ENCODE measurements around the gene HAO1.

The HAO1 gene

DNA sequence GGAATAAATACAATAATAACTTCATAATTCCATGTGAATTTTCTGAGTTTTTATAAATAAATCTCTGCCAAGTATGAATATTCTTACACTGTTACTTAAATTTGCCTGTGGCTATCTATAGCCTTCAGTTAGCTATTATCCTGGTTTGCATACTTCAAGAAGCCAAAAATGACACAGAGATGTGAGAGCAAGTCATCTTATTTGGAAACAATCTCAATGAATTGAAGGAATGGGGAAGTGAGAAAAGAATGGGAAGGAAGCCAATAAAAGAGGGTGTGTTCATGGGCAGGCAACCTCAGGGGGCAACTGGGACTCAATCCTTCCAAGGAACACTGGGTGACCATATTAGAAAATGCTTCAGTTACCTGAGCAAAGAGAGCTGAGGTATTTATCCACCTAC is 9.9 kb downstream of the HAO1 start:
- DNase-seq (ENCODE audit: low read depth in 2 of 2, low spot score in 1 of 2) = no peak

- DNase-seq (ENCODE audit: low read depth in 2 of 2, low spot score in 1 of 2) = no peak
Measured at GRCh38 chr20:7926767-7927166, 13.5 kb downstream of the HAO1 start.

GRCh38 chr20:7926323-7926722 is 13.9 kb downstream of the HAO1 start:
- no peak for DNase-seq (ENCODE audit: low read depth in 2 of 2, low spot score in 1 of 2)

GRCh38 chr20:7924692-7925091 is 15.6 kb downstream of the HAO1 start:
- no peak for DNase-seq (ENCODE audit: low read depth in 2 of 2, low spot score in 1 of 2)

DNA sequence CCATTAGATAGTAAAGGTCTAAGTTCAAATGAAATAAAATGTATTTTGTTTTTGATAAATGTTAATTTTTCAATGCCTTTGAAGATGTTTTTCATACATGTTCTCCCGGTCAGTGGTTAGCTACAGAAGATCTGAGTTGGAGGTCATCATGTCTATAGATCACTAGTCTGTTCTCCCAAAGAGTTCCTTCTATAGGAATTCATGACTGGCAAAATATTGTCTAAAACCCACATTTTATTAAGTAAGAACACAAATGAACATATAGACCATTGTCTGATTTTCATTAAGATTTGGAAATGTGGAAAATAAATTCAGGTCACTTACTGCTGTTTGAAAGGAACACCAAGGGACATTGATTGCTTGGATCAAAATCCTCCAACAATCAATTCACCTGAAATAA is 23.6 kb downstream of the HAO1 start:
- no peak for DNase-seq (ENCODE audit: low read depth in 2 of 2, low spot score in 1 of 2)

GRCh38 chr20:7912551-7912950 is 27.7 kb downstream of the HAO1 start:
- DNase-seq (ENCODE audit: low read depth in 2 of 2, low spot score in 1 of 2) = no peak

DNA sequence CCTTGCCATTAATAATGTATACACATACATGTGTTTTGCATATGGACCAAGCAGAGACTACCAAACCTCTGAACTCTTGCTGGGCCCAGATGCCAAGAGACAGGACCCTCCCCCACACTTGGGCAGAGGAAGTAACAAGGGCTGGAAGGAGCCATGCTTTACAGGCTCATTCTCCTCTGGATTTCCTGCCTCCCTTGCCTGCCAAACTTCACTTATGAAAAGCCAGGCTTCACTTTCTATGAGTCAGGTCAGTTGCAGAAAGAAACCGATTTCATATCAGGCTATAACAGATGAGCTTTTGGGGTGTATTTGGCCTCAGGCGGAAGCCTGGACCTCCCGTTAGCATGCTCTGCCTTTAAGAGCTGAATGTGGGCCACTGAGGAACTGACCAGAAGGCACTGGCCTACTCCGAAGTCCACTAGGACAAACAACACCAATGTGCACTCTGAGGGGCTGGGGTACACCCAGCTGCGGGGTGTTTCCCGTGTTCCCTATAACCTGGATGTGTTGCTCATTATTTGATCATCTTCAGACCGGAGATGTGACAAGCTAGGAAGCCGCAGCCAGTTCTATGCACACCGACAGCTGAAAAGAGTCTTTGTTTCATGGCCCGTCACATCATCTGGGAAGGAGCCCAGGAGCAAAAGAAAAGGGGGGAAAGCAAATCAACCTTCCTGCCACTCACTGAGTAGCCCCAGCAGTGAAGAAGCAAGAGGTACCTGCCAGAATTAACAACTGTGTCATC is 28.5 kb downstream of the HAO1 start:
- DNase-seq (ENCODE audit: low read depth in 2 of 2, low spot score in 1 of 2) = no peak

- no peak for DNase-seq (ENCODE audit: low read depth in 2 of 2, low spot score in 1 of 2)
Measured at GRCh38 chr20:7908905-7909304, 31.4 kb downstream of the HAO1 start.

- DNase-seq (ENCODE audit: low read depth in 2 of 2, low spot score in 1 of 2) = no peak
Measured at GRCh38 chr20:7903429-7903828, 36.8 kb downstream of the HAO1 start.

GRCh38 chr20:7902879-7903278 is 37.4 kb downstream of the HAO1 start:
- no peak for DNase-seq (ENCODE audit: low read depth in 2 of 2, low spot score in 1 of 2)

GRCh38 chr20:7897781-7898364 is 42.4 kb downstream of the HAO1 start:
- no peak for DNase-seq (ENCODE audit: low read depth in 2 of 2, low spot score in 1 of 2)

- DNase-seq (ENCODE audit: low read depth in 2 of 2, low spot score in 1 of 2) = no peak
Measured at GRCh38 chr20:7893014-7893730, 47.1 kb downstream of the HAO1 start.

GRCh38 chr20:7891705-7892104 is 48.6 kb downstream of the HAO1 start:
- no peak for DNase-seq (ENCODE audit: low read depth in 2 of 2, low spot score in 1 of 2)

GRCh38 chr20:7889736-7890135 is 50.5 kb downstream of the HAO1 start:
- DNase-seq (ENCODE audit: low read depth in 2 of 2, low spot score in 1 of 2) = no peak

DNA sequence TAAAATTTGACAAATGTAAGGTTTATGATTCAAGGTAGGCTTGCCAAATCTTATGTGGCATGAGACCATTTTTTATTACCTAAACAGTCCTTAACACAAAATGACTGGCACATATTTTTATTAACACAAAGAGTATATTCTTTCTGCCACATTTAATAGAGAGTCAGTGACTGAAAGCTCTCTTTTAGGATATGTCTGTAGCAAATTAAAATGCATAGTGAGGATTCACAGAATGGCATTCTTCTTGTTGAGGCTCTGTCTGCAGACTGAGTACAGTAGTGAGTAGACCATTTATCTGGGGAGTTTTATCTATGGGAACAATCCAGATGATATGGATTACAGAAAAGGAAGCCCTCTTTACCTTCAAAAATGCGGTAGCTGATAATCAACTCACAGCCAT is 56.5 kb downstream of the HAO1 start:
- no peak for DNase-seq (ENCODE audit: low read depth in 2 of 2, low spot score in 1 of 2)

- DNase-seq (ENCODE audit: low read depth in 2 of 2, low spot score in 1 of 2) = no peak
Measured at GRCh38 chr20:7883309-7883708, 56.9 kb downstream of the HAO1 start.

DNA sequence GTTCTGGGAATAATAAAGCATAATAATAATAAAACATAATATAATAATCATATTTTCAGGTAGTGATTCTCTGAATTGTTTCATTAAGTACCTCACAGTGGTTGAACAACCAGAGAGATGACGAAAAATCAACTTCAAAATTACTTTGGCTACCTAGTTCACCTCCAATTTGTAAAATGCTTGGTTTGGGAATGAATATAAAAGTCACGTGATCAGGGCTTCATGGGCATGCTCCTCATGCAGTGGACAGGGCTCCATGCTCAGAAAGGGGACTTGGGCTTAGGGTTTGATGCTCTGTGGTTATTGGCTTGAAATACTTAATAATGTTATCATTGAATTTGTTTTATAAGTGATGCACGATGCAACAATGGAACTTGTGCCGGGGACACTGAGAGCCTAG is 58.2 kb downstream of the HAO1 start:
- DNase-seq (ENCODE audit: low read depth in 2 of 2, low spot score in 1 of 2) = no peak

GRCh38 chr20:7881551-7881950 is 58.7 kb downstream of the HAO1 start:
- DNase-seq (ENCODE audit: low read depth in 2 of 2, low spot score in 1 of 2) = no peak

DNA sequence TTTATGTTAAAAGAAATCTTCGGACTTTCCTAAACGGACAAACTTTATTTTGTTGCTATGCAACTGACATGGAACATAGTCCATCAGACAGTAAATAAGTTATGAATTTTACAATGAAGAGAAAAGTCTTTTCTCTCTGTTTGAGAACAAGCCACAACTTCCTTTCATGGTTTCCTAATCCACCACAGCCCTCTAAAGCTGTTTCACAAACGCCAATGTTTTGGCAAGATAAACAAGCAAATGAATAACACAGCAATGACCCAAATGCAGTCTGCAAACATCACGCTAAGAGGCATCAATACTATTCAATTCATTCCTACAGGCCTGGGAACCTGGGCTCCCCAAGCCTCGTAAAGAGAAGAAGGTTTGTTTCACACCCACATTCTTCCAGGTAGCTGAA is 60.4 kb downstream of the HAO1 start:
- no peak for DNase-seq (ENCODE audit: low read depth in 2 of 2, low spot score in 1 of 2)

GRCh38 chr20:7868108-7868507 is 72.2 kb downstream of the HAO1 start:
- no peak for DNase-seq (ENCODE audit: low read depth in 2 of 2, low spot score in 1 of 2)

- no peak for DNase-seq (ENCODE audit: low read depth in 2 of 2, low spot score in 1 of 2)
Measured at GRCh38 chr20:7866285-7866684, 74.0 kb downstream of the HAO1 start.

DNA sequence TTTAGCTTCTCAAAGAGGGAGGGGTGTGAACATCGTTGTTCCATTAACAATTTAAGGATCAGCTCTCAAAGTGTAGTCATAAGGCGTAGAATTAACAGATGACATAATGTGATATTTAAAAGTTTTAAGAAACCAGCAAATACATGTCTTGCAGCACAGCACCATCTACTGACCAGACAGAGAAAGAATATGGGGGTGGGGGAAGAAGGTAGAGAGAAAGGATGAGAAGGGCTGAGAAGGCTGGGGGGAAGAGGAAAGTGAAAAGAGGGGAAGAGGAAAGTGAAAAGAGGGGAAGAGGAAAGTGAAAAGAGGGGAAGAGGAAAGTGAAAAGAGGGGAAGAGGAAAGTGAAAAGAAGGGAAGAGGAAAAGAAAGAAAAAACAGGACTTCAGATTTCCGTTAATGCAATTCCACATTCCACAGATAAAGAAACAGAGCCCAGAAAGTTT is 80.9 kb downstream of the HAO1 start:
- no peak for DNase-seq (ENCODE audit: low read depth in 2 of 2, low spot score in 1 of 2)

All from stimulated activated CD8-positive, alpha-beta memory T cell treated with anti-CD3 and anti-CD28 coated beads, Interleukin-4, amount 100 ng/mL, for 1 hour (primary cell).